ENCODE results near the gene PHC3. TPM values are rescaled to one million over a fixed set of nuclear protein-coding genes. Genes with fewer than 3 reads are reported as not detected.
A peak's percentile ranks its signal among the peaks of the same experiment; 100 is the strongest.

The PHC3 gene
- total and polyA plus RNA-seq, 2 experiments from 2014 or later = 17.5 to 72.2 TPM

GRCh38 chr3:170222647-170223541, 41.4 kb upstream of the PHC3 start:
- Histone ChIP-seq H2AFZ (peak overlapping the region; percentile 97), H4K20me1 (ENCODE audit: insufficient read depth) (no peaks in the 10 kb centered on the region), H3K36me3 (ENCODE audit: low read depth) (no peaks in the 10 kb centered on the region), H3K9me2 (ENCODE audit: insufficient read depth) (no peaks in the 10 kb centered on the region), H3K9ac (peak overlapping the region; percentile 99), H3K27me3 (replicated peaks; ENCODE audit: insufficient read depth) (no peaks in the 10 kb centered on the region), H3K4me3 (peak overlapping the region; percentile 96), H3K9me3 (ENCODE audit: low read depth) (no peaks in the 10 kb centered on the region), H3F3A (ENCODE audit: insufficient read depth) (peaks cover 25% of the 10 kb centered on the region), H3K4me2 (ENCODE audit: unreplicated experiment) (peak overlapping the region; percentile 97), H3K27ac (peak overlapping the region; percentile 97), H3K4me1 (ENCODE audit: insufficient read depth) (peaks cover 31% of the 10 kb centered on the region), H3K79me2 (ENCODE audit: insufficient read depth) (peaks cover 58% of the 10 kb centered on the region)
- 1 to 2% methylated on average over 28 to 42 of the region's 42 CpGs for WGBS, 2 experiments (ENCODE audit: low coverage in 1 of 2, low lambda C conversion rate in 2 of 2, missing lambda C conversion rate in 2 of 2)
- DNase-seq = peak; percentile 58
- in situ Hi-C loops (cut with MboI) = no loop called here
- TF ChIP-seq EZH2 (IDR thresholded peaks at IDR 0.05; ENCODE audit: insufficient read depth, poor library complexity, severe bottlenecking) = no peak
- no peak for TF ChIP-seq EZH2phosphoT487 (IDR thresholded peaks at IDR 0.05; ENCODE audit: insufficient read depth, low read depth)

GRCh38 chr3:170221924-170222646, 40.6 kb upstream of the PHC3 start, which contains the start of gene PRKCI:
TSS of gene PRKCI (plus strand) at chr3:170222424. CDS start at chr3:170222670, 246 bp downstream.
- in situ Hi-C loops (cut with MboI) = no loop called here
- Histone ChIP-seq H3K4me3 (peak within 1 kb of the TSS; percentile 96), H3K9me3 (ENCODE audit: low read depth) (no peaks in the 10 kb centered on the region), H3K9ac (peak within 1 kb of the TSS; percentile 99), H2AFZ (peak within 1 kb of the TSS; percentile 97), H3K27ac (peak within 1 kb of the TSS; percentile 97), H3K4me2 (ENCODE audit: unreplicated experiment) (peak within 1 kb of the TSS; percentile 97), H3F3A (ENCODE audit: insufficient read depth) (peaks cover 17% of the 10 kb centered on the region), H3K9me2 (ENCODE audit: insufficient read depth) (no peaks in the 10 kb centered on the region), H4K20me1 (ENCODE audit: insufficient read depth) (no peaks in the 10 kb centered on the region), H3K27me3 (replicated peaks; ENCODE audit: insufficient read depth) (no peaks in the 10 kb centered on the region), H3K79me2 (ENCODE audit: insufficient read depth) (peaks cover 50% of the 10 kb centered on the region), H3K4me1 (ENCODE audit: insufficient read depth) (peaks cover 23% of the 10 kb centered on the region), H3K36me3 (ENCODE audit: low read depth) (no peaks in the 10 kb centered on the region)
- DNase-seq = peak; percentile 99
- TF ChIP-seq EZH2 (IDR thresholded peaks at IDR 0.05; ENCODE audit: insufficient read depth, poor library complexity, severe bottlenecking) (no peak), EZH2phosphoT487 (IDR thresholded peaks at IDR 0.05; ENCODE audit: insufficient read depth, low read depth) (no peak)
- WGBS, 2 experiments (ENCODE audit: low coverage in 1 of 2, low lambda C conversion rate in 2 of 2, missing lambda C conversion rate in 2 of 2) = 0 to 1% methylated on average over 54 to 58 of the region's 60 CpGs

GRCh38 chr3:170220871-170221270, 39.3 kb upstream of the PHC3 start:
- no peaks in the 10 kb centered on the region for H3K36me3 ChIP-seq (ENCODE audit: low read depth)
- H3K79me2 ChIP-seq (ENCODE audit: insufficient read depth) = peaks cover 38% of the 10 kb centered on the region
- TF ChIP-seq EZH2phosphoT487 (IDR thresholded peaks at IDR 0.05; ENCODE audit: insufficient read depth, low read depth) (no peak), EZH2 (IDR thresholded peaks at IDR 0.05; ENCODE audit: insufficient read depth, poor library complexity, severe bottlenecking) (no peak)
- H3K9me3 ChIP-seq (ENCODE audit: low read depth) = no peaks in the 10 kb centered on the region
- no peaks in the 10 kb centered on the region for H3K9me2 ChIP-seq (ENCODE audit: insufficient read depth)
- DNase-seq = peak; percentile 39
- no peak overlapping the region for H3K4me2 ChIP-seq (ENCODE audit: unreplicated experiment)
- no peaks in the 10 kb centered on the region for H3K27me3 ChIP-seq (replicated peaks; ENCODE audit: insufficient read depth)
- H2AFZ ChIP-seq = no peak overlapping the region
- peaks cover 11% of the 10 kb centered on the region for H3K4me1 ChIP-seq (ENCODE audit: insufficient read depth)
- H3K4me3 ChIP-seq = no peak overlapping the region
- WGBS, 2 experiments (ENCODE audit: low coverage in 1 of 2, low lambda C conversion rate in 2 of 2, missing lambda C conversion rate in 2 of 2) = 78 to 90% methylated on average over 4 of the region's 4 CpGs
- in situ Hi-C loops (cut with MboI) = no loop called here
- peaks cover 16% of the 10 kb centered on the region; the same call in 1 of the 2 replicates for H3F3A ChIP-seq (ENCODE audit: insufficient read depth)
- H3K9ac ChIP-seq = no peak overlapping the region
- H3K27ac ChIP-seq = no peak overlapping the region
- no peaks in the 10 kb centered on the region for H4K20me1 ChIP-seq (ENCODE audit: insufficient read depth)

GRCh38 chr3:170219850-170220249, 38.3 kb upstream of the PHC3 start:
- TF ChIP-seq EZH2phosphoT487 (IDR thresholded peaks at IDR 0.05; ENCODE audit: insufficient read depth, low read depth) (no peak), EZH2 (IDR thresholded peaks at IDR 0.05; ENCODE audit: insufficient read depth, poor library complexity, severe bottlenecking) (no peak)
- WGBS, 2 experiments (ENCODE audit: low coverage in 1 of 2, low lambda C conversion rate in 2 of 2, missing lambda C conversion rate in 2 of 2) = 90% methylated on average over 1 of the region's 1 CpG
- H3K4me2 ChIP-seq (ENCODE audit: unreplicated experiment) = no peak overlapping the region

More at GRCh38 chr3:170219850-170220249, 38.3 kb upstream of the PHC3 start:
- DNase-seq = no peak
- H3K4me1 ChIP-seq (ENCODE audit: insufficient read depth) = peaks cover 11% of the 10 kb centered on the region
- no peak overlapping the region for H3K9ac ChIP-seq
- H3K36me3 ChIP-seq (ENCODE audit: low read depth) = no peaks in the 10 kb centered on the region
- no peaks in the 10 kb centered on the region for H3K9me3 ChIP-seq (ENCODE audit: low read depth)
- H3K4me3 ChIP-seq = no peak overlapping the region
- in situ Hi-C loops (cut with MboI) = no loop called here
- H3K9me2 ChIP-seq (ENCODE audit: insufficient read depth) = no peaks in the 10 kb centered on the region
- H2AFZ ChIP-seq = no peak overlapping the region
- H3K27me3 ChIP-seq (replicated peaks; ENCODE audit: insufficient read depth) = no peaks in the 10 kb centered on the region
- H3F3A ChIP-seq (ENCODE audit: insufficient read depth) = peaks cover 11% of the 10 kb centered on the region; the same call in 1 of the 2 replicates
- no peaks in the 10 kb centered on the region for H4K20me1 ChIP-seq (ENCODE audit: insufficient read depth)
- H3K79me2 ChIP-seq (ENCODE audit: insufficient read depth) = peaks cover 28% of the 10 kb centered on the region
- no peak overlapping the region for H3K27ac ChIP-seq

All from GM23248 (cell line).